ENCODE results near the gene HSD11B2.

HSD11B2 gene

GRCh38 chr16:67415872-67416793 lies 14.8 kb upstream of the HSD11B2 start, which contains the start of gene ZDHHC1:
ZDHHC1 (minus strand) TSS chr16:67416477; CDS start chr16:67407775, 8,702 bp downstream.
- no peak for TF ChIP-seq CTCF (IDR thresholded peaks at IDR 0.05)

GRCh38 chr16:67417333-67418061 lies 13.4 kb upstream of the HSD11B2 start:
- no peak for TF ChIP-seq CTCF (IDR thresholded peaks at IDR 0.05)

GRCh38 chr16:67419502-67419901 lies 11.4 kb upstream of the HSD11B2 start:
- no peak for TF ChIP-seq CTCF (IDR thresholded peaks at IDR 0.05)

GRCh38 chr16:67419931-67420330 lies 11.0 kb upstream of the HSD11B2 start:
- TF ChIP-seq CTCF (IDR thresholded peaks at IDR 0.05), result no peak

- no peak for TF ChIP-seq CTCF (IDR thresholded peaks at IDR 0.05)
These were observed 9.9 kb upstream of the HSD11B2 start for GRCh38 chr16:67421030-67421429.

GRCh38 chr16:67423015-67423414 lies 7.9 kb upstream of the HSD11B2 start:
- no peak for TF ChIP-seq CTCF (IDR thresholded peaks at IDR 0.05)

GRCh38 chr16:67423611-67424260 lies 7.2 kb upstream of the HSD11B2 start:
- TF ChIP-seq CTCF (IDR thresholded peaks at IDR 0.05), result no peak
